GM12878 (cell line): ENCODE measurements around the gene SOWAHD. TPM values are rescaled to one million over a fixed set of nuclear protein-coding genes. Genes with fewer than 3 reads are reported as not detected.

Experiments
- ATF7 ChIP-seq: fragments of 450-650 bp; IDR thresholded peaks from 2 replicates; pipeline ENCODE4 v1.6.1; 2016; ENCODE audit warnings: low read depth, mild to moderate bottlenecking
- BACH1 ChIP-seq: fragments of 450-650 bp; IDR thresholded peaks from 2 replicates; pipeline ENCODE4 v1.6.1; 2017; ENCODE audit warnings: mild to moderate bottlenecking, borderline replicate concordance
- CHD1 ChIP-seq: IDR thresholded peaks from 2 replicates; pipeline ENCODE4 v1.6.1; 2012; ENCODE audit warnings: low read depth, low read length, improper control_type of control experiment
- CHD4 ChIP-seq: fragments of 200-600 bp; sonication (generic); IDR thresholded peaks from 2 replicates; pipeline ENCODE4 v1.6.1; 2016; ENCODE audit warnings: mild to moderate bottlenecking
- CREB1 ChIP-seq: IDR thresholded peaks from 2 replicates; pipeline ENCODE4 v1.6.1; 2012; ENCODE audit warnings: low read depth, mild to moderate bottlenecking, inconsistent platforms
- DPF2 ChIP-seq: fragments of 450-650 bp; IDR thresholded peaks from 2 replicates; pipeline ENCODE4 v1.6.1; 2017; ENCODE audit warnings: mild to moderate bottlenecking
- FOXK2 ChIP-seq: fragments of 450-650 bp; IDR thresholded peaks from 2 replicates; pipeline ENCODE4 v1.6.1; 2017; ENCODE audit warnings: mild to moderate bottlenecking, moderate library complexity
- FOXM1 ChIP-seq: IDR thresholded peaks from 2 replicates; pipeline ENCODE4 v1.6.1; 2012; ENCODE audit warnings: low read depth, mild to moderate bottlenecking, inconsistent platforms, low read length, moderate library complexity
- JUNB ChIP-seq: IDR thresholded peaks from 2 replicates; pipeline ENCODE4 v1.6.1; 2016; ENCODE audit warnings: antibody characterized with exemption, mild to moderate bottlenecking
- NBN ChIP-seq: fragments of 450-650 bp; IDR thresholded peaks from 2 replicates; pipeline ENCODE4 v1.6.1; 2016
- NR2C2 ChIP-seq: IDR thresholded peaks from 2 replicates; pipeline ENCODE4 v1.6.1; 2011; ENCODE audit warnings: borderline replicate concordance, low read depth; ENCODE audit not compliant: control insufficient read depth, insufficient read length
- PAX5 ChIP-seq: IDR thresholded peaks from 2 replicates; pipeline ENCODE4 v1.6.1; 2011; ENCODE audit warnings: low read depth, low read length, borderline replicate concordance
- RBBP5 ChIP-seq: fragments of 200-600 bp; sonication (generic); conservative IDR thresholded peaks from 2 replicates; pipeline ENCODE4 v1.6.1; 2016
- SMARCA5 ChIP-seq: fragments of 450-650 bp; IDR thresholded peaks from 2 replicates; pipeline ENCODE4 v1.6.1; 2017; ENCODE audit warnings: mild to moderate bottlenecking
- TBL1XR1 ChIP-seq: IDR thresholded peaks from 2 replicates; pipeline ENCODE4 v1.6.1; 2012; ENCODE audit warnings: low read depth, low read length, improper control_type of control experiment
- TCF12 ChIP-seq: IDR thresholded peaks from 2 replicates; pipeline ENCODE4 v1.6.1; 2011; ENCODE audit warnings: low read depth, mild to moderate bottlenecking, low read length
- ZBED1 ChIP-seq: IDR thresholded peaks from 2 replicates; pipeline ENCODE4 v1.6.1; 2016; ENCODE audit warnings: borderline replicate concordance
- ZNF207 ChIP-seq: fragments of 450-650 bp; IDR thresholded peaks from 2 replicates; pipeline ENCODE4 v1.6.1; 2014; ENCODE audit warnings: antibody characterized with exemption, mild to moderate bottlenecking, borderline replicate concordance
- ZNF217 ChIP-seq: fragments of 450-650 bp; IDR thresholded peaks from 2 replicates; pipeline ENCODE4 v1.6.1; 2017; ENCODE audit warnings: antibody characterized with exemption, mild to moderate bottlenecking
- polyA plus RNA-seq, 11 experiments: library from polyadenylated mRNA; depleted of rRNA in 4 of 11; unstranded in 6 of 11; stranded (reverse) in 5 of 11; fragments of >200 nt; fragmentation: Nextera tagmentation in 4 of 11; fragmentation: Illumina TruSeq in 1 of 11; extraction: Ambion mirVana in 4 of 11; extraction: Trizol in 1 of 11; gene quantifications; 1 replicate in 1 of 11; 2 replicates in 10 of 11; pipeline versions ENCODE4 v1.2.1 to v1.2.3, GENCODE V29; 2011 to 2016; ENCODE audit warnings: inconsistent platforms in 2 of 11, missing spikeins in 2 of 11, low read depth in 1 of 11
- total RNA-seq, 4 experiments: library from RNA; depleted of rRNA in 3 of 4; stranded (reverse); fragments of >200 nt in 3 of 4; fragmentation: Illumina TruSeq in 1 of 4; extraction: Trizol in 1 of 4; gene quantifications; 2 replicates each; pipeline versions ENCODE4 v1.2.1 to v1.2.3, GENCODE V29; 2013 to 2021
- TF ChIP-seq, protein P1 (sequence below): fragments of 450-650 bp; formaldehyde crosslinking; IDR thresholded peaks from 2 replicates; pipeline ENCODE4 v1.5.0; 2022; ENCODE audit warnings: mild to moderate bottlenecking, missing genetic modification characterization
- TF ChIP-seq, protein P2 (sequence below): IDR thresholded peaks from 2 replicates; pipeline ENCODE4 v1.6.1; 2012; ENCODE audit warnings: low read depth, low read length, improper control_type of control experiment
- TF ChIP-seq, protein P3 (sequence below): IDR thresholded peaks from 2 replicates; pipeline ENCODE4 v1.6.1; 2012; ENCODE audit warnings: low read length, inconsistent platforms
- TF ChIP-seq, protein P4 (sequence below): IDR thresholded peaks from 2 replicates; pipeline ENCODE4 v1.6.1; 2011; ENCODE audit warnings: low read depth, mild to moderate bottlenecking, low read length, moderate library complexity, borderline replicate concordance; ENCODE audit errors: extremely low read depth
- TF ChIP-seq, protein P5 (sequence below): fragments of 450-650 bp; IDR thresholded peaks from 2 replicates; pipeline ENCODE4 v1.6.1; 2018; ENCODE audit warnings: mild to moderate bottlenecking, low read depth, moderate library complexity; ENCODE audit not compliant: partially characterized antibody

Gene SOWAHD
- total and polyA plus RNA-seq, 10 of the 15 experiments (the other 5 are each of a cell fraction or from before 2014, with no cell fraction given), result 0.27 to 7.4 (median 2.6) TPM

DNA sequence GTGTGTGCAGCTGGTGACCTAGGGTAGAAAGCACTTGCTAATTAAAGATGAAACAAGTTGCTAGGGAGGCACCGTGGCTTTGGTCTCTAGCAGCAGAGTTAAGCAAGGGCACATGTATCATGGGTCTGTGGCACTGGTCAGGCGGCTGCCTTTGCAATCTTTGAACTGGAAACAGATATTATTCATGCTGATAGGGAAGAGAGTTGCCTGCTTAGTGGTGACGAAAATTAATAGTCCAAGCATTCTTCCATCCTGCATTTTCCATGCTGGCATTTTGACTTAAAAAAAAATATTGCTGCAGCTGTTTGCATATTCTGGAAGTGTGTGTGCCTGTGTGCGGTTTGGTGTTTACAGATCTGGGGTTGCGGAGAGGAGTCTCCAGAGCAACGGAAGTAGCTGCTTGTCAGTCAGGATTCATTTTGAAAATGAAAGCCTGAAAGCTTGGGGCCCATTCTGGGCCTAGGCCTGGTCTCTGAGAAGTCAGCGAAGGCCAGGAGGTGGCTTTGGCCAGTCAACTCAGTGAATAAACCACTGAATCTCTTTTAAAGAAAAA is 2.3 kb upstream of the SOWAHD start (continued):
- TF ChIP-seq CHD4 (no peak), JUNB (peak; percentile 92), ZNF217 (no peak; the same call in 1 of the 2 replicates), TBL1XR1 (peak; percentile 83), SMARCA5 (0 out of 2 replicates have a peak, but pooled peaks have one; percentile 15), NR2C2 (no peak), CREB1 (no peak), RBBP5 (no peak), BACH1 (peak; percentile 12; the same call in 1 of the 2 replicates), DPF2 (peak; percentile 92), CHD1 (no peak), PAX5 (peak; percentile 54; the same call in 1 of the 2 replicates), ZBED1 (peak; percentile 48; the same call in 1 of the 2 replicates), FOXM1 (peak; percentile 76), FOXK2 (no peak), NBN (no peak; the same call in none of the 2 replicates), TCF12 (0 out of 2 replicates have a peak, but pooled peaks have one; percentile 19), ATF7 (peak; percentile 59; the same call in 1 of the 2 replicates), ZNF207 (no peak)
- TF ChIP-seq, protein P1, sequence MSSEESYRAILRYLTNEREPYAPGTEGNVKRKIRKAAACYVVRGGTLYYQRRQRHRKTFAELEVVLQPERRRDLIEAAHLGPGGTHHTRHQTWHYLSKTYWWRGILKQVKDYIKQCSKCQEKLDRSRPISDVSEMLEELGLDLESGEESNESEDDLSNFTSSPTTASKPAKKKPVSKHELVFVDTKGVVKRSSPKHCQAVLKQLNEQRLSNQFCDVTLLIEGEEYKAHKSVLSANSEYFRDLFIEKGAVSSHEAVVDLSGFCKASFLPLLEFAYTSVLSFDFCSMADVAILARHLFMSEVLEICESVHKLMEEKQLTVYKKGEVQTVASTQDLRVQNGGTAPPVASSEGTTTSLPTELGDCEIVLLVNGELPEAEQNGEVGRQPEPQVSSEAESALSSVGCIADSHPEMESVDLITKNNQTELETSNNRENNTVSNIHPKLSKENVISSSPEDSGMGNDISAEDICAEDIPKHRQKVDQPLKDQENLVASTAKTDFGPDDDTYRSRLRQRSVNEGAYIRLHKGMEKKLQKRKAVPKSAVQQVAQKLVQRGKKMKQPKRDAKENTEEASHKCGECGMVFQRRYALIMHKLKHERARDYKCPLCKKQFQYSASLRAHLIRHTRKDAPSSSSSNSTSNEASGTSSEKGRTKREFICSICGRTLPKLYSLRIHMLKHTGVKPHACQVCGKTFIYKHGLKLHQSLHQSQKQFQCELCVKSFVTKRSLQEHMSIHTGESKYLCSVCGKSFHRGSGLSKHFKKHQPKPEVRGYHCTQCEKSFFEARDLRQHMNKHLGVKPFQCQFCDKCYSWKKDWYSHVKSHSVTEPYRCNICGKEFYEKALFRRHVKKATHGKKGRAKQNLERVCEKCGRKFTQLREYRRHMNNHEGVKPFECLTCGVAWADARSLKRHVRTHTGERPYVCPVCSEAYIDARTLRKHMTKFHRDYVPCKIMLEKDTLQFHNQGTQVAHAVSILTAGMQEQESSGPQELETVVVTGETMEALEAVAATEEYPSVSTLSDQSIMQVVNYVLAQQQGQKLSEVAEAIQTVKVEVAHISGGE (CRISPR knock-in tag), result no peak
- TF ChIP-seq, protein P2, sequence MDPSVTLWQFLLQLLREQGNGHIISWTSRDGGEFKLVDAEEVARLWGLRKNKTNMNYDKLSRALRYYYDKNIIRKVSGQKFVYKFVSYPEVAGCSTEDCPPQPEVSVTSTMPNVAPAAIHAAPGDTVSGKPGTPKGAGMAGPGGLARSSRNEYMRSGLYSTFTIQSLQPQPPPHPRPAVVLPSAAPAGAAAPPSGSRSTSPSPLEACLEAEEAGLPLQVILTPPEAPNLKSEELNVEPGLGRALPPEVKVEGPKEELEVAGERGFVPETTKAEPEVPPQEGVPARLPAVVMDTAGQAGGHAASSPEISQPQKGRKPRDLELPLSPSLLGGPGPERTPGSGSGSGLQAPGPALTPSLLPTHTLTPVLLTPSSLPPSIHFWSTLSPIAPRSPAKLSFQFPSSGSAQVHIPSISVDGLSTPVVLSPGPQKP, result peak; percentile 55; the same call in 1 of the 2 replicates
- TF ChIP-seq, protein P3, sequence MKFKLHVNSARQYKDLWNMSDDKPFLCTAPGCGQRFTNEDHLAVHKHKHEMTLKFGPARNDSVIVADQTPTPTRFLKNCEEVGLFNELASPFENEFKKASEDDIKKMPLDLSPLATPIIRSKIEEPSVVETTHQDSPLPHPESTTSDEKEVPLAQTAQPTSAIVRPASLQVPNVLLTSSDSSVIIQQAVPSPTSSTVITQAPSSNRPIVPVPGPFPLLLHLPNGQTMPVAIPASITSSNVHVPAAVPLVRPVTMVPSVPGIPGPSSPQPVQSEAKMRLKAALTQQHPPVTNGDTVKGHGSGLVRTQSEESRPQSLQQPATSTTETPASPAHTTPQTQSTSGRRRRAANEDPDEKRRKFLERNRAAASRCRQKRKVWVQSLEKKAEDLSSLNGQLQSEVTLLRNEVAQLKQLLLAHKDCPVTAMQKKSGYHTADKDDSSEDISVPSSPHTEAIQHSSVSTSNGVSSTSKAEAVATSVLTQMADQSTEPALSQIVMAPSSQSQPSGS, result peak; percentile 37; the same call in 1 of the 2 replicates
- TF ChIP-seq, protein P4, sequence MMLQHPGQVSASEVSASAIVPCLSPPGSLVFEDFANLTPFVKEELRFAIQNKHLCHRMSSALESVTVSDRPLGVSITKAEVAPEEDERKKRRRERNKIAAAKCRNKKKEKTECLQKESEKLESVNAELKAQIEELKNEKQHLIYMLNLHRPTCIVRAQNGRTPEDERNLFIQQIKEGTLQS, result no peak
- TF ChIP-seq, protein P5, sequence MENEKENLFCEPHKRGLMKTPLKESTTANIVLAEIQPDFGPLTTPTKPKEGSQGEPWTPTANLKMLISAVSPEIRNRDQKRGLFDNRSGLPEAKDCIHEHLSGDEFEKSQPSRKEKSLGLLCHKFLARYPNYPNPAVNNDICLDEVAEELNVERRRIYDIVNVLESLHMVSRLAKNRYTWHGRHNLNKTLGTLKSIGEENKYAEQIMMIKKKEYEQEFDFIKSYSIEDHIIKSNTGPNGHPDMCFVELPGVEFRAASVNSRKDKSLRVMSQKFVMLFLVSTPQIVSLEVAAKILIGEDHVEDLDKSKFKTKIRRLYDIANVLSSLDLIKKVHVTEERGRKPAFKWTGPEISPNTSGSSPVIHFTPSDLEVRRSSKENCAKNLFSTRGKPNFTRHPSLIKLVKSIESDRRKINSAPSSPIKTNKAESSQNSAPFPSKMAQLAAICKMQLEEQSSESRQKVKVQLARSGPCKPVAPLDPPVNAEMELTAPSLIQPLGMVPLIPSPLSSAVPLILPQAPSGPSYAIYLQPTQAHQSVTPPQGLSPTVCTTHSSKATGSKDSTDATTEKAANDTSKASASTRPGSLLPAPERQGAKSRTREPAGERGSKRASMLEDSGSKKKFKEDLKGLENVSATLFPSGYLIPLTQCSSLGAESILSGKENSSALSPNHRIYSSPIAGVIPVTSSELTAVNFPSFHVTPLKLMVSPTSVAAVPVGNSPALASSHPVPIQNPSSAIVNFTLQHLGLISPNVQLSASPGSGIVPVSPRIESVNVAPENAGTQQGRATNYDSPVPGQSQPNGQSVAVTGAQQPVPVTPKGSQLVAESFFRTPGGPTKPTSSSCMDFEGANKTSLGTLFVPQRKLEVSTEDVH, result no peak
